GM15510 (cell line): ENCODE measurements around the gene EEF1AKMT2.

Experiments used
- POLR2A ChIP-seq: IDR thresholded peaks from 3 replicates; pipeline ENCODE4 v1.6.1; 2011; ENCODE audit warnings: borderline replicate concordance; ENCODE audit not compliant: insufficient read length; ENCODE audit errors: extremely low read depth

Gene EEF1AKMT2

DNA sequence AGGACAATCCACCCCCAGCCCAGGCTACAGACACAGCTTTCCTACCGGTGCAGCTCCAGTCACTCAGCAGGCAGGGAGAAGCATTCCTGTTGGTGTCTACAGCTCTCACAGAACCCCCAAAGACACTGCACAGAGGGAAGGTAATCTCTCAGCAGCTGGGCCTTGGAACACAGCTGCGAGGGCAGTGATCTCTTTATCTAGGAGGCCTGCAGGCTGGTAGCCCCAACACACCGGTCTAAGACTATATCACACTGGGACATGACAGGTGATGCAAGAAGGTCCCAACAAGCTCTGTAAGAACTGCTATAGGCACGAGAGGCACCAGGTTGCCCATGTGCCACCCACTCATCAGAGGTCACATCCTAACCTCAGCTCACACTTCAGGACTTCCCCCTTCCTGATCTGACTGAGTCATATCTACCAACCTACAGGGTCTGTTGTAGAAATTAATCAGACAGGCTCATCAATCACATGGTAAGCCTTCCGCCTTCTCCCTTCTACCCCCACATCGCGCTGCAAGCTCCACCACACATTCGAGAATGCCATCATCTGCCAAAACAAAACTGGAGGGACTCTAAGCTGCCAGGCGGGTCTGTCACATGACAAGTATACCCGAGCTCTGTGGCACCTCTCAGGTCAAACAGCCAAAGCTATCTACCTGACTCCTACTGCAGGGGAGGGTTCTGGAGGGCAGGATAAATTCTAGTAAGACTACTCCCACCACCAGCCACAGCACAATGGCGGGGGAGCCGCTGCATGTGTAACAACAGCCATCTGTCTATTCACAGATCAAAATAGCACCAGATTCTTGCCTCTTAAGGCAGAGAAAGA lies 73.6 kb downstream of the EEF1AKMT2 start:
- TF ChIP-seq POLR2A, result no peak

DNA sequence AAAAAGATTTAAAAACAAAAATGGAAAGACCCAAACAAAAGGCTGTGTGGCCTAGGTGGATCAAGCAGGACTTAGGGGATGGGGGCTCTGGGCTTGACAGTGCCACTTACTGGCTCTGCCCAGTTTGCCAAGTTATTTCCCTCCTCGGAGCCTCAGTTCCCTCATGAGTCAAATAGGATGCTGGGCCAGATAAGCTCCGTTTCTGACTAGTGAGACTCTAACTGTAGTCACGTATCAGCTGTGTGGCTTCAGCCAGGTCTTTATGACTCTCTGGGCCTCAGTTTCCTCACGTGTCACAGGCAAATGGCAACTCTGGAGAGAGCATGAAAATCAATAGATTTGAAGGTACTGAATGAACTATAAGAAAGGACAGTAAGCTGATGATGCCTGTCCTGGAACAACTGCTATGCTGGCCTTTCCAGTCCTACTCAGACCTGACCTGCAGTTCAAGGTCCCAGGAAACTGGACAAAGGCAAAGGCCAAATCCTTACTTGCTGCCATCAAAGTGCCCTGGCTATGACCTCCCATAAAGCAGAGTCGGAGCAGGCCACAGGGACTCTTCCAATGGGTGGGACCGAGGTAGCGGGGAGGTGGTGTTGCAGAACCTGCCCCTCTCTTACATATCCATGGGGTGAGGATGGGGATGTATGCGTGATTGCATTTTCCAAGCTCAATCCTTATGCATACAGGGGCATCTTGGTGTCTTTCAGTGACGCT lies 74.5 kb downstream of the EEF1AKMT2 start:
- no peak for TF ChIP-seq POLR2A

DNA sequence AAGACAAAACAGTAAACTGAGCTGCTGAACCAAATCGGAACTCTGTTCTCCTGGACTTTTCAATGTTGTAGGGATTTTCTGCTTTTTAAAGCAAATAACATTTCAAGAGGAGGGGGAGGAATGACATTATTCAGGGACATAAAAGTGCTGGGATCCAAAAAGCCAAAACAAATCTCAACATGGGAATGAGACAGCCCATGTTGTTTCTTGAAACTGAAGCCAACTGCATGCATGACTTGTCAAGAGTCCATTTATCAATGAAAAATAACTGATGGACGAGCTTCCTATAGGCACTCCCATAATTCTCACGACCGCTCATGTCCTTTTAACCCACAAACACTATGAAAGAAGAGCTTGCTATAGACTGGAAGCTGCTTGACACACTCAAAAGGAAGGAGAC lies 75.3 kb downstream of the EEF1AKMT2 start:
- no peak for TF ChIP-seq POLR2A

DNA sequence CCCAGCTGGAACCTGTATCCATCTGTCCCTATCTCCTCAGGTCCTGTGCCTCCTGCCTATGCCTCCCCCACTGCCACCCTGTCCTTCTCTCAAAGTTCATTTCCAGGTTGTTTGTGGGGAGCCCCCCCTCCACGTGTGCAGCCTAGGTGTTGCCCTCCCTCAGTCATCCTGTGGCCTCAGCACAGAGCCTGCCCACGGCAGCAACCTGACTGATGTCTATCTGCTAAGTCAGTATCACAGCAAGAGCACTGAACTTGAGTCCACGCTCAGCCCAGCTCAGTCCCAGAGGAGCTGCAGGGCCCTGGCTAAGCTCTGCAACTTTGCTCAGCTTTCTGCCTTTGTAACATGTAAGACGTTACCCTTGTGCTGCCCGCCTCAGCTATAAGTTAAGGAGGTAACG lies 76.2 kb downstream of the EEF1AKMT2 start:
- no peak for TF ChIP-seq POLR2A

DNA sequence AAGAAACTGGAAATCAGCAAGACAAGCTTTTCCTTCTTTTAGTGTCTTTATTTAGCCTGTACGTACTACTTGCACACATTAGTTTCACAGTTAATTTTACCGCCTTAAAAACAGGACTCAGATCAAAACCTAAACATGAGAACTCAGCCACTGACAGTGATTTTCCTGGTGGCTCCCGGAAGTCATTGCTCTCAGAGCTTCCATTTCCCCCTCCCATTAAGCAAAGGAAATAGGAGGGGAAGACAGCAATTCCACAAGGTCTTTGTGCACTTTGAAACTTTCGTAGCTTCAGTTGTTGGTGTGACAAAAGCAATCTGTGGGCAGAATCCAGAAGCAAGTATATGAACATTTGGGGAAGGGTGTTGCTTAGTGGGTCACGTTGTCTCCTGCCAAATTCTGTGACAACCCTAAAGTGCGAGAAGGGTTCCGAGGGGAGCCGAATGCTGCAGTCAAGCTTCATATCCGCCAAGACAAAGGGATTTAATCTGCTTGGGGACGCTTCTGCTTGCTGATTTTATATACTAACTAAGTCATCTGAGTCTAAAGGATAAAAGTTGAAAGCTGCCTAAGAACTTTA lies 77.9 kb downstream of the EEF1AKMT2 start:
- no peak for TF ChIP-seq POLR2A

DNA sequence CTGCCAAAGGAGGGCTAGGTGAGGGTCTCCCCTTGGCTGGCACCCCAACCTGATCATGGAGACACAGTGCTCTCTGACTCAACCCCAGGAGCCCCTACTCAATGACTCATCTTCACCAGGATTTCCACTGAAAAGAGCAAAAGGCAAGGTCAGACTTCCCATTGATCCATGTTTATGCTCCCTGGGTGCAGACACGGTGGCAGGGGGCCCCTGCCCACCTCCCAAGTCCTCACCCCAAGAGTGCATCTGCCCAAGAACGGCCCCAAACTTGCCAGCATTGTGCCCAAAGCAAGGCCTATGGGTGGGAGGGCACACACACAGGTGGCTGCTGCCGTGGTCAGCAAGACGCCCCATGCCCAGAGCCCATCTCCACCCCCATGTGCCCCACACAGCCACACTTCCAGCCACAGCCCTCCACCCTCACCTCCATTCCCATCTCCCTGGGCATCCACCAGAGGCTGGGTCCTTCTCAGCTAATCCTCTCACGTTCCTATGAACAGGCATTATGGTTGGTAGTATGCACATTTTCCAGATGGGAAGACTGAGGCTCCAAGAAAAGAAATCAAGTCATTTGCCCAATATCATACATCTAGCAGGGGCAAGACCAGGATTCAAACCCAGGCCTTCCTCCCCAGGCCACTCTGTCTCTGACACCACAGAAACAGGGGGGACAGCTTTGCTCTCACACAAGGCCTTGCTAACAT lies 78.8 kb downstream of the EEF1AKMT2 start:
- no peak for TF ChIP-seq POLR2A

DNA sequence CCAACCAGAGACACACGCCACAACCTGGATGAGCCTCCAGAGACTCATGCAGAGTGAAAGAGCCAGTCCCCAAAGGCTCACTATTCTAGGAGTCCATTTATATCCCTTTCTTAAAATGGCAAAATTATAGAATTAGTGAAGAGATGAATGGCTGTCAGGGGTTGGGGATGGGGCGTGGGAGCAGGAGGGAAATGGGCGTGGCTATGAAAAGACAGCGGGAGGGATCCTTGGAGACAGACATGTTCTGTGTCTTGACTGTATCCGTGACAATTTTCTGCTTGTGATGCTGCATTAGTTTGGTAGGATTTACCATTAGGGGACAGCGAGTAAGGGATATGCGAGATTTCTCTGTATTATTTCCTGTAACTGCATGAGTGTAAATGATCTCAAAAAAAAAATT lies 80.5 kb downstream of the EEF1AKMT2 start:
- no peak for TF ChIP-seq POLR2A

DNA sequence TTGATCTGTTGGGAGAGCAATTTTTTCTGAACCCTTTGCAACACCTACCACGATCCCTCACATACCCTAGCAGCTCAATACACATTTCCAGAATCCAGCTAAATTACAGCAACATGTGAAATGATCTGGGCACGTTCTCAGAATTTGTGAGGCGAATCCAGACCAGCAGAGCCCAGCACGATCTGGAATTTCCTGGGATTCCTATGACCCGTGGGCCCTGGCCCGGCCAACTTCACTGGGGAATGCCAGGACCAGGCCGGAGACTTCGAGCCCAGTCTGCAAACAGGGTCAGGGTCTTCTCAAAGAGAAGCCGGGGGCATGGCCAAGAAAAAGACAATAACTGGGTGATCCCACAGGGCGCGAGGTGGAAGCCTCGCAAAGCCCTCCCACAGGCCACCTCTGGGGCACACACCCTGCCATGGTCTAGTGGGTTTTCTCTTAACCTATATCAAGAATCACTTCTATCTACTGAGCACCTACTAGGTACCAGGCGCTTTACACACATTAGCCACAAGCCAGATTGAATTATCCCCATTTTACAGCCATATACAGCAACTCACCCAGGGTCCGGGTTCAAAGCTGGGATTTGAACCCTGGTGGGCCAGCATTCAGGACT lies 81.3 kb downstream of the EEF1AKMT2 start:
- no peak for TF ChIP-seq POLR2A

DNA sequence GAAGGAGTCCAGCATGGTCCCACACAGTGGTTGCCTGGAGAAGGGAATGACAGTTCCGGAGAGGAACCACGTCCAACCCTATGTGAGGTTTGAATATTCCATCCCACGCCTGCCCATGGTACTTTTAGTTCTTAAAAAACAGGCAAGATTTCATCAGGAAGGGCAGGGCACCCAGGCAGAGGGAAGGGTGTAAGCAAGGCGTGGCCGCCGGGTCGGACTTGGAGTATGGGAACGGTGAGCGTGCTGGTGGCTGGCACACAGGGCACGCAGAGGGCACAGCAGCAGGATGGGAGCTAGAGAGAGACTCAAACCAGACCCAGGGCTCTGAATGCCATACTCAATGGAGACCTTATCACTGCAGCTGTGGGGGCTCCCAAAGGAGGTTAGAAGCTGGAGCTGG lies 81.8 kb downstream of the EEF1AKMT2 start:
- no peak for TF ChIP-seq POLR2A

DNA sequence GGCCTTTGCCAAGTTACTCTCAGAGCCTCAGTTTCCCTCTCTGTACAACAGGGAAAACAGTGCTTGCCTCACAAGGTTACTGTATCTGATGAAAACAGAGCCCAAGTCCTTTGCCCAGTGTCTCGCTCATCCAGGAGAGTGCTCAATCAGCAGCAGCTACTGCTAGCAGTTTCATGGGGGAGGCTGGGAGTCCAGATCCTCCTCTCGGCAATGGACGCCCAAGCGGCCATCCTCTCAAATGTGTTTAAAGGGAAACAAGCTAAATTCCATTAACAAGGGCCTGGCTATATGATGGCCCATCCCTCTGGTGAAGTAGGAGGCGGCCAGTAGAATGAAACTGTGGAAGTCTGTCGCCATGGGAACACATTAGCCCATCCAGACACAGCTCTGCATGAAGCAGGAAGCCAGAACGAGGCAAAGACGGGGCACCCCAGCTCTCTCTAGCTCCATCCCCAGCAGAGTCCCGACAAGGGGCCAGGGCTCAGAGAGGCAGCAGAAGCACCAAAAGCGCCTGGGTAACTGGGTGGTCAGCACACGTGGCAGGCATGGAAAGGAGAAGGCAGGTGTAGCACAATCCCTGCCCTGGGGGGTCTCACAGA lies 82.7 kb downstream of the EEF1AKMT2 start:
- no peak for TF ChIP-seq POLR2A

DNA sequence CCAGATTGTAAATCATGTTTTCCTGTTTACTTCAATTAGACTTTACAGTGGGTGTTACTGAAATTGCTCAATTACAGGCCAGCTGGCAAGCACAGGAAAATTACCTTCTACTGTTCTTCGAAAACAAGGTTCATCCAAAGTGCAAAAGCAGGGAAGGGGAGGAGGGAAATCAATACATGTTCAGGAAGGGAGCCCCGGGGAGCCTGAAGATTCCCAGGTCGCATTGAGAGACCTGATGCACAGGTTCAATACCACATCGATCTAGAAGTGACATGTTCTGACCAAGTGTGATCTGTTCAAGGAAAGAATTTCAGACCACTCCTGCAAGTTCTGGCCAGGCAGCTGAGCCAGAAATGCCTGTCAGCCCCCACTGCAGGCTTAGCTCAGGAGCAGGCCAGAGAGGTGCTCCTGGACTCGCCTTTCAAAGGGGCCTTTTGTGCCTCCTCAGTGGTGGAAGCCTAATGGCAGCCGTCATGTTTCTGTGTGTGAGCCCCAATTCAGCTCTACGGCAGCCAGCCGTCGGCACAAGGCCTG lies 83.4 kb downstream of the EEF1AKMT2 start:
- no peak for TF ChIP-seq POLR2A
